HEK293 (cell line): ENCODE measurements around the gene PDZK1IP1.

Experiments used
- CTCF ChIP-seq: fragments of 450-650 bp; formaldehyde crosslinking; IDR thresholded peaks from 2 replicates; pipeline ENCODE4 v1.5.1; 2016; ENCODE audit warnings: missing biosample characterization, missing genetic modification characterization
- ELK4 ChIP-seq: IDR thresholded peaks from 2 replicates; pipeline ENCODE4 v1.6.1; 2011; ENCODE audit warnings: mild to moderate bottlenecking, low read depth, low read length, borderline replicate concordance
- REST ChIP-seq: fragments of 450-650 bp; formaldehyde crosslinking; IDR thresholded peaks from 2 replicates; pipeline ENCODE4 v1.5.1; 2016; ENCODE audit warnings: missing biosample characterization, missing genetic modification characterization
- YY1 ChIP-seq: fragments of 450-650 bp; formaldehyde crosslinking; IDR thresholded peaks from 2 replicates; pipeline ENCODE4 v1.5.1; 2018; ENCODE audit warnings: missing biosample characterization, missing genetic modification characterization
- ZBTB17 ChIP-seq: fragments of 450-650 bp; formaldehyde crosslinking; IDR thresholded peaks from 2 replicates; pipeline ENCODE4 v1.5.1; 2016; ENCODE audit warnings: missing biosample characterization, missing genetic modification characterization
- ZNF274 ChIP-seq, 2 experiments: fragments of 200-500 bp in 1 of 2; fragments of 450-650 bp in 1 of 2; sonication (Bioruptor generic) in 1 of 2; formaldehyde crosslinking in 1 of 2; IDR thresholded peaks; 2 replicates each; pipeline versions ENCODE4 v1.5.1 to v1.6.1; 2014 to 2016; ENCODE audit warnings: borderline replicate concordance in 1 of 2, inconsistent platforms in 1 of 2, low read length in 1 of 2, missing biosample characterization in 1 of 2, missing genetic modification characterization in 1 of 2
- ZNF449 ChIP-seq: fragments of 450-650 bp; formaldehyde crosslinking; IDR thresholded peaks from 2 replicates; pipeline ENCODE4 v1.5.1; 2017; ENCODE audit warnings: missing biosample characterization, mild to moderate bottlenecking, missing genetic modification characterization, moderate library complexity
- ZNF654 ChIP-seq: fragments of 450-650 bp; formaldehyde crosslinking; IDR thresholded peaks from 2 replicates; pipeline ENCODE4 v1.5.1; 2016; ENCODE audit warnings: low read depth, missing biosample characterization, missing genetic modification characterization
- ZSCAN18 ChIP-seq: fragments of 450-650 bp; formaldehyde crosslinking; IDR thresholded peaks from 2 replicates; pipeline ENCODE4 v1.5.1; 2016; ENCODE audit warnings: missing biosample characterization, missing genetic modification characterization

- no peak for TF ChIP-seq ELK4
- TF ChIP-seq ZSCAN18: no peak
- no peak for TF ChIP-seq ZNF449 (tag by site-specific recombination)
- TF ChIP-seq YY1: no peak
- TF ChIP-seq CTCF (tag by site-specific recombination): no peak
- no peak for TF ChIP-seq REST (tag by site-specific recombination)
- no peak for TF ChIP-seq ZBTB17 (tag by site-specific recombination)
- no peak for TF ChIP-seq ZNF274 (IDR thresholded peaks at IDR 0.05; ENCODE audit: low read length)
- no peak for TF ChIP-seq ZNF274 (tag by site-specific recombination; IDR thresholded peaks at IDR 0.05; ENCODE audit: borderline replicate concordance)
- TF ChIP-seq ZNF654 (tag by site-specific recombination): no peak
Measured at GRCh38 chr1:47209725-47210325, 20.0 kb upstream of the PDZK1IP1 start.
